ENCODE measurements around the gene METAP1.

GRCh38 chr4:99024481-99025275 lies 29.2 kb downstream of the METAP1 start:
- no peak for TF ChIP-seq ZFX (IDR thresholded peaks at IDR 0.05)
- TF ChIP-seq, protein P1, sequence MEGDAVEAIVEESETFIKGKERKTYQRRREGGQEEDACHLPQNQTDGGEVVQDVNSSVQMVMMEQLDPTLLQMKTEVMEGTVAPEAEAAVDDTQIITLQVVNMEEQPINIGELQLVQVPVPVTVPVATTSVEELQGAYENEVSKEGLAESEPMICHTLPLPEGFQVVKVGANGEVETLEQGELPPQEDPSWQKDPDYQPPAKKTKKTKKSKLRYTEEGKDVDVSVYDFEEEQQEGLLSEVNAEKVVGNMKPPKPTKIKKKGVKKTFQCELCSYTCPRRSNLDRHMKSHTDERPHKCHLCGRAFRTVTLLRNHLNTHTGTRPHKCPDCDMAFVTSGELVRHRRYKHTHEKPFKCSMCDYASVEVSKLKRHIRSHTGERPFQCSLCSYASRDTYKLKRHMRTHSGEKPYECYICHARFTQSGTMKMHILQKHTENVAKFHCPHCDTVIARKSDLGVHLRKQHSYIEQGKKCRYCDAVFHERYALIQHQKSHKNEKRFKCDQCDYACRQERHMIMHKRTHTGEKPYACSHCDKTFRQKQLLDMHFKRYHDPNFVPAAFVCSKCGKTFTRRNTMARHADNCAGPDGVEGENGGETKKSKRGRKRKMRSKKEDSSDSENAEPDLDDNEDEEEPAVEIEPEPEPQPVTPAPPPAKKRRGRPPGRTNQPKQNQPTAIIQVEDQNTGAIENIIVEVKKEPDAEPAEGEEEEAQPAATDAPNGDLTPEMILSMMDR (conservative IDR thresholded peaks at IDR 0.05) = no peak

Data from C4-2B (cell line).